Germinal center (tissue), 1 donor: ENCODE measurements around the gene ABLIM1.

Source experiments
- DNase-seq: peaks from one replicate; pipeline ENCODE4 v3.0.0; 2012; ENCODE audit warnings: mixed read lengths, low spot score

The ABLIM1 gene

DNA sequence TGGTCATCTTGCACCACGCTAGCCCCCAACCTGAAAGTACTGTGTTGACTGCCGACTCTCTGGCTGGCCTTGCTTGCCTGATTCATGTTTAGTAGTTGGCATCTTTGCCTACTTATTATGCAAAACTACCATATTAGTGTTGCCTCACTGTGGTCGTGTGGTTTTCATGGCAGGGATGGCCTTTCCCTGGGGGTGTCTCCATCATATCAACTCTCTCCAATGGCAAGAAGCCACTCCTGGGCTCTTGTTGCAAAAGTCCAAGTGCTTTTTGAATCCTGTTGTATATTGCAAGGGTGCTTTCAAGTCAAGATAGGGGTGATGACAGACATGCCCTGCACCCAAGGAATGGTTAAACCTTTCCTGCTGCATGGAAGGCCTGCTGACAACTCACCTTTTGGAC, 39.4 kb downstream of the ABLIM1 start:
- no peak for DNase-seq

DNA sequence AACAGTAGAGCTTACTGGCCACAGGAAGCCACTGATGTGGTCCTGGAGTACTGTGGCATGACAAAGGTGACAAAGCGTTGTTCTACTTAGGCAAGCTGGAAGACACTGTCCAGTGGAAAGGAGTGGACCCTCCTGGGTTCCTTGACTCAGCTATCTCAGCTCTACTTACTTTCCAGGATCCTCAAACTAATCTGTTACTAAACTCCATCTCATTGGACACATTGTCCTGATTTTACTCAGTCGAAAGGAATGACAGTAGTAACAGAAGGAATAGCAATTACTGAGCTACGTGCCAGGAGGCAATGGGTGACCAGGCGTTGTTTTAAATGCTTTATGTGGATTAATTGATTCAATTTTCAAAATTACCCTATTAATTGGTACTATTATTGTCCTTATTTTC, 41.6 kb downstream of the ABLIM1 start:
- no peak for DNase-seq

DNA sequence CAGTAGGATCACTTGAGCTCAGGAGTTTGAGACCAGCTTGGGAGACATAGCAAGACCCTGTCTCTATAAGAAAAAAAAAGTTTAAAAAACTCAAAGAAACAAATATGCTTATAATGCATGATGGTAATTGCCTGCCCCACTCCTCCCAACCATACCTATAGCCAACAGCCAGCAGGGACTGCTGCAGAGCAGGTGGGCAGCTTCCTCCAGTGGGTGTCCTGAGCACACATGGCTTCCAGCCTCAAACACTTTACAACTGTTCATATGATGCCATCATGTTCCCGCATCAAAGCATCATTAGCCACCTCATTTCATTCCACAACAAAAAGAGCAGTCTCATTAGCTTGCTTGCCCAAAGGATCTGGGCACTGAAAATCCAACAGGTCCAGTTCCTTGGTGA, 42.0 kb downstream of the ABLIM1 start:
- no peak for DNase-seq

GRCh38 chr10:114615600-114616007, 42.5 kb downstream of the ABLIM1 start:
- DNase-seq = no peak

- no peak for DNase-seq
These were observed 44.7 kb downstream of the ABLIM1 start for GRCh38 chr10:114613237-114613979.

DNA sequence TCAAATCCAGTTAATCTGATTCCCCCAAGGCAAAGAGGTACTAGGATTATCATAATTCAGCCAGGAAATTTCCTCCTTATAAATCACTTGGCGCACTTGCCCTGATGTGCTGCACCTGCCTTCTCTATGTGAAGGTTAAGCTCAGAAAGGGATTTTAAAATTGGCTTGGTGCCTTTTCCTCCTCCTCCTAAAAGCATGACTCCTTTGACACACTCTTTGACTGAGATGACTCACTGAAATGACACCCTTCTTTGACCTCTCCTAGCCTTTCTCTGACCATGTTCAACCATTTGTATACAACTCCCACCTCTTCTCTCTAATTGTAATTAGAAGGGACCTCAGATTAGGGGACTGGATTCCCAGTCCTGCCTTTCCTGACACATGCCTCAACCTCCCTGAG, 46.5 kb downstream of the ABLIM1 start:
- no peak for DNase-seq

GRCh38 chr10:114609518-114610426, 48.3 kb downstream of the ABLIM1 start:
- no peak for DNase-seq

- no peak for DNase-seq
These were observed 50.6 kb downstream of the ABLIM1 start for GRCh38 chr10:114607358-114607998.

- DNase-seq = no peak
These were observed 52.8 kb downstream of the ABLIM1 start for GRCh38 chr10:114605155-114605797.

DNA sequence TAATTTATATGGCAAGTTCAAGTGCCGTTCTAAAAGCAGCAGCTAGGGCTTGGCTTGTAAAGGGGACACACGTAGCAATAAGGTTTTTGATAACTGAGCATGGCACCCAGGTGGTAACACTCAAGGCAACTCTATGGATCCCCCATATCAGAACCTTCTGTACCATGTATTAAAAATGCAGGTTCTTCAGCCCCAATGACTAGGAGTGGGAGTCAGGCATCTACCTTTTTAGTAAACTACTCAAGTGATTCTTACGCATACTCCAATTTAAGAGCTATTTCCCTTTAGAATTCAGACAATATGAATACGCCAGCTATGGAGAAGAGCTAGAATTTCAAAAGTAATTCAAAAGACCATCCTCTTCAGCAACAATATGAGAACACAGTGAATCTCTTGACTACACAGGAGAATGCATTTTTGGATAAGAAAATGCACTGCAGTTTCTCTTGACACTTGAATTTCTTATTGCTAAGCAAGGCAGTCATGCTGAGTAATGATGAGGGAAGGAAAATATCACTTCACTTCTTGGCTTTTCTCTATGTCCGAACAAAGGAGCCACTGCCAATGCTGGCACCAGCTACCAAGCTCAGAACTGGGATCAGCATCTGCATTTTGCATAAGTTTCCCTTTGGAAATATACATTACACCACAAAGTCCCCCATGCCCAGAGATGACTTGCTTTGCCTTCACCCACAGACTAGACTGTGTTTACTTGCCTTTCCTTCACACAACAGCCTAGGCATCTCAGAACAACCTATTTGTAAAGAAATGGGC, 53.5 kb downstream of the ABLIM1 start:
- no peak for DNase-seq

- no peak for DNase-seq
These were observed 54.1 kb downstream of the ABLIM1 start for GRCh38 chr10:114603948-114604347.

- no peak for DNase-seq
These were observed 54.8 kb downstream of the ABLIM1 start for GRCh38 chr10:114603303-114603702.

GRCh38 chr10:114600057-114600456, 58.0 kb downstream of the ABLIM1 start:
- no peak for DNase-seq

DNA sequence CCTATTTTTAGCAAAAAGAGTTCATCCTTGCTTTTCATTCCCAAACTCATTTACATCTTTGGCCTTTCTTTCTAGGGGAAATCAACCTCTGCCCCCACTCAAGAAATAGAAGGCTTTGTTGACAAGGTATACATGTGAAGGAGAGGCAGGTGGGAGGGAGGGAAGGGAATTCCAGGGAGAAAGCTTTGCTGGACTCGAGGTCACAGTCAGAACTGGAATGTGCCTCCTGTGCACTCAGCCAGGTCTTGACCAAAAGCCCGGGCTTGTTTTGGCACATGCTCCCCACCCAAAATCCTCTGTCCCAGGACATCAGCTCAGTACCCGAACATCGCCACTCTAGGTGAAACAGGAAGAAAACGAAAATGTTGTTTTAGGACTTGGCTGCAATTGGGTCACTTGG, 61.3 kb downstream of the ABLIM1 start:
- no peak for DNase-seq

DNA sequence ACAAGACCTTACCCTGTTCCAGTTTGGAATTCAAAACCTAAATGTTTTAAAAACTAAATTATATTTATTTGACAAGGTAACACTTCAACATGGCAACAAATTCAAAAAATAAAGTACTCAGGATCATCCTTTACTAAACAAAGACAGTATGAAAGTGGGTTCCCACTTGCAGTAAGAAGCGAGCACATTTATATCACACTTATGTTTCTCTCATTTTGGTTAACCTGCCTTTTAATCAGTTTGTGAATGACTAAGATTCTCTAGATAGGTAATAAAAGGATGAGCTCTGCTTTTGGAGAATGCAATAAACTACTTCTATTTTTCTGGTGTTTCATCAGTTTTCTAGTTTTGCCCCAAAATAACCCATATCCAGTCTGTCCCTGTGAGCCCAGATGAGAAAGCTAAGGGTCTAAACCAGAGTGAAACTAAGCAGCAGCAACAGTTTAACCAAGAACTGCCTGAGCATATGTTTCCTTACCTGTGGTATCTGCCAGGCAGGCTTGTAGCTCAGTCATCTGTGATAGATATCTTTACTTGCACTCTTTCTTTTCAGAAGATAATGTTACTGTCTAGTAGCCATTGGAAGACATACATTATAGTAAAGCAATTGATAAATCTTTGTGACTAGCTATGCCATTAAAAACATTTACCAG, 64.1 kb downstream of the ABLIM1 start:
- no peak for DNase-seq

DNA sequence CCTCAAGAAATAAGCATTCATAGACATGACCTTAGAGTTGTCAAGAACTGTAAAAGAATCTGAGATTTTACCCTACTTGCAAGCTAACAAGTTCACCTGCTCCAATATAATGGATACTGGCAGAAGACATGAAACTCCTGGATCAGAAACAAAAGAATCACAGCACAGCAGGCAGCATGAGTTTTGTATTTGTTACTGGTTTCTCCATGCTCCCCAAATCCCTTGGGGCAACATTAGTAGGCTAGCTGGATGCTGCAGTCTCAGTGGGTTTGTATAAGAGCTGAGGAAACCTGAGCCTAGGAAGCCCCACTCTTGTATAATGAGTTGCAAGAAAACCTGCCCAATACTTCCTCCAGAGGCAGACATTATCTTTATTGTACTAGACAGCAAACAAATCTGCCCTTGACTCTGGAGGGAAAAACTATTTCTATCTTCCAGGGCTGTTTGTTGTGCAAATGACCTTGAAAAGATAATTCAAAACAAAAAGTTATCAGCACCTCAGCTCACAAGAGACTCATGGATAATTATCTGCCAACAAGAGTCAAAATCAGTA, 64.8 kb downstream of the ABLIM1 start:
- no peak for DNase-seq

GRCh38 chr10:114590993-114591392, 67.1 kb downstream of the ABLIM1 start:
- no peak for DNase-seq

DNA sequence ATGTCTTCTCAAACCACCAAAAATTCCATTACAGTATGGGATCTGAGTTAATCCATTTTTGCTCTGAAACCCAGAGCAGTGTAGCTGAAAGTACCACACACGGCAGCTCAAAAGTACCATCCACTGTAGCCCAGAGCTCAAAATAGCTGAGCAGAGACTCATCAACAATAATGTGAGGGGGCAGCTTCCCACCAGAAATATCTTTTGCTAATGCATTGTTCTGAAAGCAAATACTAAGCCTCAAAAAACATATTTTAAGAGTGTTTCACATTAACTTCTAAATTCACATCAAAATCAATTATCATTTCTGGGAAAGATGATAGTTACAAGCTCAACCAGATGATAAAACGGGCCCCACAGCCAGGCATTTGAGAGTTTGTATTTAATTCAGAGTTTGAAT, 73.7 kb downstream of the ABLIM1 start:
- DNase-seq = no peak

- DNase-seq = no peak
These were observed 77.0 kb downstream of the ABLIM1 start for GRCh38 chr10:114581071-114581470.

DNA sequence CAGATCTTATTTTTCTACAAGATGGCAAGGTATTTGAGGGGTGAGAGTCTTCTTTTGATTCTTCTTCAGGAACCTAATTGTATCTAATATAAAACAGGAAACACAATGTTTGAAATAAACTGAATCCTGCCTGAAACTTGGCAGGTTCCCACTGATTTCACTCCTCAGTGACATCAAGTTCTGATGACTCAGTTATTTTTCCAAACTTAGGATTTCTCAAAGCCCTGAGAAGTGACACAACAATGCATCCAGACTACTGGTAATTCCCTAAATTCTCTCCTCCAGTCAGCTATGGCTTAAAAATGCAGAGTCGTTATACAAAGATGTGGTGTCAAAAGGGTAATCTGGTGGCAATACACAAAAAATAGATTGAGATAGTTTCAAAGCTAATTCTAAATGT, 80.9 kb downstream of the ABLIM1 start:
- DNase-seq = no peak

DNA sequence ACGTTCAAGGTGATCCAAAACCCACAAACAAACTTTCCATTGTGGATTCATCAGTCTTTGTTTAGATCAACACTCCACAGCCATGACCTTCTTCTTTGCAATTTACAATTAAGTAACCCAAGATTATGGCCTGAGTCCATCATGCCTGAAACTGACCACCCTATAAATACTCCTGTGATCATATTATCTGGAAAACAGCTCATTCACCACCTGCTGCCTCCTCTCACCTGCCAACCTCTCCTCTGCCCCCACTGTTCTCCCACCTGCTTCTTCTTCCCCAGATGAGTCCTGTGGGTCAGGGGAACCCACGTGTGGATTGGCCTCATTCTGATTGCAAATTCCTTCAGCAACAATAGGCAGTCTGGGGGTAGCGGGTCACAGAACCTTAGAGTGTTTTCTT, 81.4 kb downstream of the ABLIM1 start:
- DNase-seq = no peak
